Neural progenitor cell (in vitro differentiated cells): Measurements from ENCODE around the gene GRK3.

Experiments
- CTCF ChIP-seq: fragments of 200-600 bp; sonication (generic); IDR thresholded peaks from 2 replicates; pipeline ENCODE4 v1.5.1; 2017; ENCODE audit warnings: antibody characterized with exemption, mild to moderate bottlenecking
- EZH2 ChIP-seq: fragments of 200-600 bp; sonication (generic); IDR thresholded peaks from 2 replicates; pipeline ENCODE4 v1.6.1; 2017; ENCODE audit warnings: antibody characterized with exemption, mild to moderate bottlenecking, moderate library complexity

- TF ChIP-seq CTCF = no peak
- no peak for TF ChIP-seq EZH2
Observed at GRCh38 chr22:25689631-25690030, 125.2 kb downstream of the GRK3 start.
